ENCODE measurements around the gene AP1M2.
A peak's percentile ranks its signal among the peaks of the same experiment; 100 is the strongest.
"Not testable (repeated sequence)": the region's sequence is repeated elsewhere in the genome, so short reads cannot be mapped to it uniquely, and the experiment has no call there.

Gene AP1M2

DNA sequence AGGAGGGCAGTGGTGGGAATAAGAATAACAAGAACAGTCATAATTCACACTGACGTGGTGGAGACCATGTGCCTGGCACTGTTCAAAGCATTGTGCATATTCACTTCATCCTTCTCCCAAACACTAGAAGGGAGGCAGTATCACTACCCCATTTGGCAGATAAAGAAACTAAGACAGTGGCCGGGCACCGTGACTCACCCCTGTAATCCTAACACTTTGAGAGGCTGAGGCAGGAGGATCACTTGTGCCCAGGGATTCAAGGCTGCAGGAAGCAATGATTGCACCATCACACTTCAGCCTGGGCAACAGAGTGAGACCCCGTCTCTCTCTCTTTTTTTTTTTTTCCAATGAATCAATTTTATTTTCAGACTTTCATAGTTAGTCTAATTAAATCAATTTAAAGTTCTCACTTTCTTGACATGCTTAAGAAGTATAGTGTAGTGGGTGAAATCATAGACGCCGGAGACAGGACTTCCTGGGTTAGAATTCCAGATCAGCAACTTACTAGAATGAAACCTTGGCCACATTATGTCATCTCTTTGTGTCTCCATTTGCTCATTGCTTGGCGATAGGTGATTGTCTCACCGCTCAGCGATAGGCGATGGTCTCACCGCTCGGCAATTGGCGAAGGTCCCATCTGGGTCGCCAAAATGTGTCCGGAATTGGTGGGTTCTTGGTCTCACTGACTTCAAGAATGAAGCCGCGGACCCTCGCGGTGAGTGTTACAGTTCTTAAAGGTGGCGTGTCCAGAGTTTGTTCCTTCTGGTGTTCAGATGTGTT lies 48.7 kb downstream of the AP1M2 start:
- no peak for DNase-seq (ENCODE audit: low spot score)

DNA sequence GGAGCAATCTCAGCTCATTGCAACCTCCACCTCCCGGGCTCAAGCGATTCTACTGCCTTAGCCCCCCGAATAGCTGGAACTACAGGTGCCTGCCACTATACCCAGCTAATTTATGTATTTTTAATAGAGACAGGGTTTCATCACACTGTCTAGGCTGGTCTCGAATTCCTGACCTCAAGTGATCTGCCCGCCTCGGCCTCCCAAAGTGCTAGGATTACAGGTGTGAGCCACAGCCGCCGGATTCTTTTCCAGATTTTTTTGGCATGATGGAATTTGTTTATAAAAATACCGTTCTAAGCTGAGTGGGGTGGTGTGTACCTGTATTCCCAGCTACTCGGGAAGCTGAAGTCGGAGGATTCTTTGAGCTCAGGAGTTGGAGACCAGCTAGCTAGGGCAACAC lies 49.4 kb downstream of the AP1M2 start:
- DNase-seq (ENCODE audit: low spot score), result no peak

DNA sequence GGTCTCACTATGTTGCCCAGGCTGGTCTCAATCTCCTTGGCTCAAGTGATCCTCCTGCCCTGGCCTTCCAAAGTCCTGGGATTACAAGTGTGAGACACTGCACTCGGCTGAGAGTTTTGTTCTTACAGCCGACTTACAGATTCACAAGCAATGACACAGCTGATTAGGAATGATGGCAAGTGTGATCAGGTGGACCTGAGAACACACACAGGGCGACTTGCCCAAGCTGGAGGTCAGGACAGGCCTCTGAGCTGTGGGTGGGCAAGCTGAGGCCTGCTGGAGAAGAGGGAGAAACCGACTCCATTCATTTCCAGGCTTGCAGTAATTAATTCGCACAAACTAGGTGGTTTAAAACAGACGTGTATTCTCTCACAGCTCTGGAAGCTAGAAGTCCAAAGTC lies 51.5 kb downstream of the AP1M2 start:
- peak; percentile 8 for DNase-seq (ENCODE audit: low spot score)

DNA sequence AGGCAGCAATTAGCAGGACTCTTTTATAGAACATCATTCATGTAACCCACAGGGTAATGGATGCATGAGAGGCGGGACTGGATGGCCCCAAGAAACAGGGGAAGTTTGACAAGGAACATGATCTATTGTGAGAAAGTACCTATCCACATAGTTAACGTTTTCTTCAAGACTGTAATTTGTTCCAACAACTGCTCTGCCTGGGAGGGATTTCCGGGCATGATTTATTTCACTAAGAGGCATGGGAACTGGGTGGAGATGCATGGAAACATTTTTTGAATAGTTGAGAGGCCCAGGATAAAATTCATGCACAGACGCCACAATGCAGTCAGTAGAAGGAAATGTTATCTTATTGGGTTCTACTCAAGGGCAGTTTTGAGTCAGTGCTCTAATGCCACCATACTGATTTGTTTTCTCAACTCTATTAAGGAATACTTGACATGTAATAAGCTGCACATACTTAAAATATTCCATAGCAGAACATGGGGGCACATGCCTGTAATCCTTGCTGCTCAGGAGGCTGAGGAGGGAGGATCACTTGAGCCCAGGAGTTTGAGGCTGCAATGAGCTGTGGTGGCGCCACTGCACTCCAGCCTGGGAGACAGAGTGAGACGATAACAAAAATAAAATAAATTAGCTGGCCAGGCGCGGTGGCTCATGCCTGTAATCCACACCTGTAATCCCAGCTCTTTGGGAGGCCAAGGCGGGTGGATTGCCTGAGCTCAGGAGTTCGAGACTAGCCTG lies 53.3 kb downstream of the AP1M2 start:
- DNase-seq (ENCODE audit: low spot score), result peak; percentile 84

GRCh38 chr19:10532457-10532856 lies 54.7 kb downstream of the AP1M2 start:
- DNase-seq (ENCODE audit: low spot score), result no peak

- not testable (repeated sequence) for DNase-seq (ENCODE audit: low spot score)
Observed at GRCh38 chr19:10526887-10527286, 60.2 kb downstream of the AP1M2 start.

DNA sequence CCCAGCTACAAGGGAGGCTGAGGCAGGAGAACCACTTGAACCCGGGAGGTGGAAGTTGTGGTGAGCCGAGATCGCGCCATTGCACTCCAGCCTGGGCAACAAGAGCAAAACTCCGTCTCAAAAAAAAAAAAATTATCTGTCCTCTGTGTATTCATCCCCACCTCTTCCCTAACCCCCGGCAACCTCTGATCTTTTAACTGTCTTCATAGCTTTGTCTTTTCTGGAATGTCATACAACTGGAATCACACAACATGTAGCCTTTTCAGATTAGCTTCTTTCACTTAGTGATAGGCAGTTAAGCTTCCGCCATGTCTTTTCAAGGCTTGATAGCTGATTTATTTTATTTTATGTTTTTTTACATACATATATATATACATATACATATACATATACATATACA lies 61.5 kb downstream of the AP1M2 start:
- no peak for DNase-seq (ENCODE audit: low spot score)

DNA sequence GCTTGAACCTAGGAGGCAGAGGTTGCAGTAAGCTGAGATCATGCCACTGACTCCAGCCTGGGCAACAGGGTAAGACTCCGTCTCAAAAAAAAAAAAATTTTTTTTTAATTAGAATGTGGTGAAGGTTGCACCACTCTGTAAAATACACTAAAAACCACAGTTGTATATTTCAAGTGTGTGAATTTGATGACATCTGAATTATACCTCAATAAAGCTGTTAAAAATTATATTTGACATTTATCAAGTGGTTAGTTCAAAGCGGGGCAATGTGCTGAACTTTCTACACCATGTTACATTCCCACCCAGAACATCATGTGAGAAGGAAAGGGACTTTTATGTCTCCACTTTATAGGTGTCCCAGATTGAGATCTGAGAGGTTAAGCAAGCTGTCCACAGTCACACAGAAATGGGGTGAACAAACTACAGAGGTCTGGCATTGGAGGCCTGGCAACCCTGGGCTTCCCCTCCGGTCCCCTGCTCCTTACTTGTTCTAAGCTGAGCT lies 63.9 kb downstream of the AP1M2 start:
- no peak for DNase-seq (ENCODE audit: low spot score)

All from AG20443 (cell line).